Measurements from ENCODE around the gene SPTBN2.
A peak's percentile ranks its signal among the peaks of the same experiment; 100 is the strongest.

SPTBN2 gene

GRCh38 chr11:66728693-66729385 lies at the start of gene SPTBN2:
Gene SPTBN2 (minus strand): TSS chr11:66729216. CDS start chr11:66721240, 7,976 bp downstream.
- no peak for DNase-seq (ENCODE audit: low read depth)

GRCh38 chr11:66768818-66769217 lies 39.8 kb upstream of the SPTBN2 start:
- DNase-seq (ENCODE audit: low read depth): no peak

- no peak for DNase-seq (ENCODE audit: low read depth)
These were observed 39.1 kb upstream of the SPTBN2 start for GRCh38 chr11:66768088-66768521.

- no peak for DNase-seq (ENCODE audit: low read depth)
These were observed 38.6 kb upstream of the SPTBN2 start for GRCh38 chr11:66767666-66768065.

- no peak for DNase-seq (ENCODE audit: low read depth)
These were observed 37.7 kb upstream of the SPTBN2 start for GRCh38 chr11:66766681-66767080.

- no peak for DNase-seq (ENCODE audit: low read depth)
These were observed 33.1 kb upstream of the SPTBN2 start for GRCh38 chr11:66762088-66762487.

- no peak for DNase-seq (ENCODE audit: low read depth)
These were observed 23.1 kb upstream of the SPTBN2 start for GRCh38 chr11:66752148-66752547.

GRCh38 chr11:66749091-66749490 lies 20.1 kb upstream of the SPTBN2 start:
- DNase-seq (ENCODE audit: low read depth): no peak

- DNase-seq (ENCODE audit: low read depth): no peak
These were observed 18.5 kb upstream of the SPTBN2 start for GRCh38 chr11:66747480-66747879.

GRCh38 chr11:66745356-66746235 lies 16.6 kb upstream of the SPTBN2 start:
- no peak for DNase-seq (ENCODE audit: low read depth)

GRCh38 chr11:66744485-66745355 lies 15.7 kb upstream of the SPTBN2 start:
- DNase-seq (ENCODE audit: low read depth): peak; percentile 66

GRCh38 chr11:66743271-66743968 lies 14.4 kb upstream of the SPTBN2 start:
- DNase-seq (ENCODE audit: low read depth): no peak

GRCh38 chr11:66741153-66741552 lies 12.1 kb upstream of the SPTBN2 start:
- DNase-seq (ENCODE audit: low read depth): no peak

- DNase-seq (ENCODE audit: low read depth): no peak
These were observed 11.0 kb upstream of the SPTBN2 start for GRCh38 chr11:66739983-66740382.

- DNase-seq (ENCODE audit: low read depth): no peak
These were observed 5.2 kb upstream of the SPTBN2 start for GRCh38 chr11:66734215-66734614.

GRCh38 chr11:66729447-66729846 lies 431 bp upstream of the SPTBN2 start:
- DNase-seq (ENCODE audit: low read depth): no peak

- no peak for DNase-seq (ENCODE audit: low read depth)
These were observed 851 bp downstream of the SPTBN2 start for GRCh38 chr11:66728038-66728692.

- no peak for DNase-seq (ENCODE audit: low read depth)
These were observed 1.6 kb downstream of the SPTBN2 start for GRCh38 chr11:66727282-66728037.

- DNase-seq (ENCODE audit: low read depth): no peak
These were observed 3.4 kb downstream of the SPTBN2 start for GRCh38 chr11:66725647-66726046.

GRCh38 chr11:66725114-66725513 lies 3.9 kb downstream of the SPTBN2 start:
- no peak for DNase-seq (ENCODE audit: low read depth)
